SK-N-SH treated with all-trans-retinoic acid at 6 μM for 48 hours (cell line): Measurements from ENCODE around the gene KRT86.

Experiments used
- ARNTL ChIP-seq: fragments of 450-650 bp; formaldehyde crosslinking; IDR thresholded peaks from 2 replicates; pipeline ENCODE4 v1.5.0; 2020; ENCODE audit warnings: low read depth, mild to moderate bottlenecking, moderate library complexity, borderline replicate concordance
- ESRRG ChIP-seq: fragments of 250-450 bp; sonication (Bioruptor Pico); IDR thresholded peaks from 2 replicates; pipeline ENCODE4 v1.6.1; 2021; ENCODE audit warnings: mild to moderate bottlenecking
- ISL1 ChIP-seq: fragments of 250-450 bp; sonication (Bioruptor Pico); IDR thresholded peaks from 2 replicates; pipeline ENCODE4 v2.1.2; 2022; ENCODE audit warnings: mild to moderate bottlenecking, moderate library complexity
- POU6F1 ChIP-seq: fragments of 250-450 bp; sonication (Bioruptor Pico); IDR thresholded peaks from 2 replicates; pipeline ENCODE4 v1.8.0; 2021; ENCODE audit warnings: low read depth, mild to moderate bottlenecking, moderate library complexity, borderline replicate concordance
- ZFP3 ChIP-seq: fragments of 250-450 bp; sonication (Bioruptor Pico); IDR thresholded peaks from 2 replicates; pipeline ENCODE4 v1.5.0; 2020; ENCODE audit warnings: mild to moderate bottlenecking, moderate library complexity
- ZFP30 ChIP-seq: fragments of 450-650 bp; formaldehyde crosslinking; IDR thresholded peaks from 2 replicates; pipeline ENCODE4 v1.5.0; 2022; ENCODE audit warnings: mild to moderate bottlenecking, moderate library complexity

GRCh38 chr12:52305921-52306705 lies 31.7 kb downstream of the KRT86 start:
- no peak for TF ChIP-seq ARNTL (CRISPR knock-in tag)
- no peak for TF ChIP-seq POU6F1 (CRISPR knock-in tag)
- no peak for TF ChIP-seq ISL1 (CRISPR knock-in tag)
- no peak for TF ChIP-seq ZFP30 (CRISPR knock-in tag)
- TF ChIP-seq ZFP3 (CRISPR knock-in tag): no peak
- TF ChIP-seq ESRRG (CRISPR knock-in tag): no peak
